C4-2B (cell line): ENCODE measurements around the gene FGF8.

Experiments used
- H3K27ac ChIP-seq: fragments of 450-650 bp; 2 replicates; pipeline ENCODE4 v1.5.1; 2017
- CTCF ChIP-seq: fragments of 450-650 bp; conservative IDR thresholded peaks from 2 replicates; pipeline ENCODE4 v1.5.1; 2017; ENCODE audit warnings: mild to moderate bottlenecking
- ZFX ChIP-seq: fragments of 450-650 bp; IDR thresholded peaks from 2 replicates; pipeline ENCODE4 v1.6.1; 2017

The FGF8 gene

GRCh38 chr10:101732096-101732495, 43.8 kb downstream of the FGF8 start:
- H3K27ac ChIP-seq: no peak overlapping the region
- no peak for TF ChIP-seq CTCF
- TF ChIP-seq ZFX: no peak

GRCh38 chr10:101726115-101726387, 49.9 kb downstream of the FGF8 start:
- TF ChIP-seq CTCF (no peak), ZFX (no peak)
- H3K27ac ChIP-seq: no peak overlapping the region

- H3K27ac ChIP-seq: no peak overlapping the region
- TF ChIP-seq CTCF: no peak
- TF ChIP-seq ZFX: no peak
Measured at GRCh38 chr10:101725296-101726114, 50.4 kb downstream of the FGF8 start.

GRCh38 chr10:101724446-101724845, 51.5 kb downstream of the FGF8 start:
- no peak overlapping the region for H3K27ac ChIP-seq
- no peak for TF ChIP-seq ZFX

- TF ChIP-seq CTCF (no peak), ZFX (no peak)
- H3K27ac ChIP-seq: no peak overlapping the region
Measured at GRCh38 chr10:101723176-101723575, 52.7 kb downstream of the FGF8 start.

- H3K27ac ChIP-seq: no peak overlapping the region
- TF ChIP-seq ZFX (no peak), CTCF (no peak)
Measured at GRCh38 chr10:101721806-101722205, 54.1 kb downstream of the FGF8 start.

GRCh38 chr10:101720606-101721230, 55.2 kb downstream of the FGF8 start:
- H3K27ac ChIP-seq: no peak overlapping the region
- no peak for TF ChIP-seq CTCF
- no peak for TF ChIP-seq ZFX
